GM18873 (cell line): Measurements from ENCODE around the gene SLC25A20.

Experiments used
- ATAC-seq: cut with Tn5 transposase; IDR thresholded peaks from one replicate; pipeline ENCODE4 v1.9.1; 2021; ENCODE audit warnings: mild to moderate bottlenecking, moderate library complexity, moderate number of reproducible peaks; ENCODE audit not compliant: unreplicated experiment, low FRiP score

SLC25A20 gene, protein sequence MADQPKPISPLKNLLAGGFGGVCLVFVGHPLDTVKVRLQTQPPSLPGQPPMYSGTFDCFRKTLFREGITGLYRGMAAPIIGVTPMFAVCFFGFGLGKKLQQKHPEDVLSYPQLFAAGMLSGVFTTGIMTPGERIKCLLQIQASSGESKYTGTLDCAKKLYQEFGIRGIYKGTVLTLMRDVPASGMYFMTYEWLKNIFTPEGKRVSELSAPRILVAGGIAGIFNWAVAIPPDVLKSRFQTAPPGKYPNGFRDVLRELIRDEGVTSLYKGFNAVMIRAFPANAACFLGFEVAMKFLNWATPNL

DNA sequence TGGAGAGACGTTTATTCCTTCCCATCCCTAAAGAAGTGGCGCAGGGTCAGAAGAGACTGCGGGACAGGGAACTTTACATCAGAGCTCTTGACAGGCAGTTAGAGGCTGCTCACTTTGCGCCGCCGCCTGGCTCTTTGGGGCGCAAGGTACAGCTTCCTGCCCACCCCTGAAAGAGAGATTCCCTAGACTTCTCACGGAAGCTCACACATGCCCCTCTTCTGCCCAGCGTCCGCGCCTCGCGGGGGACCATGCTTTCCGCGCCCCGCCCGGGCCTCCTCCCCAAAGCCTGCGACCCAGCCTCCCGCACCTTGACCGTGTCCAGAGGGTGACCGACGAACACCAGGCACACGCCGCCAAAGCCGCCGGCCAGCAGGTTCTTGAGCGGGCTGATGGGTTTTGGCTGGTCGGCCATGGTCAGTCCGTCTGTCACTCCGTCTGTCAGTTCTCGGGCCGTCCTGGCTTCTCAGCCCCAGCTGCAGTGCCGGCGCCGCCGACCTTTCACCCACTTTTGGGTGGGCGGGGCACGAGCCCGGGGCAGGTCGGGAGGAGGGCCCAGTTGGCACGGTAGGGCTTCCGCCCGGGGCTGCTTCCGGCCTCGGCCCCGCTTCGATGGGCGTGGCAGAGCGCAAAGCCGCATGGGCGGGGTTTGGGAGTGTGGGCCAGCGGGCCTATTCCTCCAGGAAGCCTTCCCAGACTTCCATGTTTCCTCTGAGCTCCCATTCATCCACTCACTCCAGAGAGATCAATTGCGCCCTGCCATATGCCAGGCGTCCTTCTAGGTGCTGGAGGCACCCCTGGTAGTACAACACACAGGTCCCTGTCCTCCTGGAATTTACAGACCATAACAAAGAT is at the start of gene SLC25A20:
Gene SLC25A20, minus strand, starts transcription at position 500 of the 852 bp plus-strand sequence. Its CDS starts 88 bp downstream, at position 412.
- ATAC-seq, result peak; percentile 64

GRCh38 chr3:48945891-48946549 is 47.3 kb upstream of the SLC25A20 start:
- no peak for ATAC-seq

- ATAC-seq, result no peak
Observed at GRCh38 chr3:48945432-48945831, 46.8 kb upstream of the SLC25A20 start.

GRCh38 chr3:48938689-48939088 is 40.0 kb upstream of the SLC25A20 start:
- no peak for ATAC-seq

GRCh38 chr3:48938156-48938555 is 39.5 kb upstream of the SLC25A20 start:
- no peak for ATAC-seq

DNA sequence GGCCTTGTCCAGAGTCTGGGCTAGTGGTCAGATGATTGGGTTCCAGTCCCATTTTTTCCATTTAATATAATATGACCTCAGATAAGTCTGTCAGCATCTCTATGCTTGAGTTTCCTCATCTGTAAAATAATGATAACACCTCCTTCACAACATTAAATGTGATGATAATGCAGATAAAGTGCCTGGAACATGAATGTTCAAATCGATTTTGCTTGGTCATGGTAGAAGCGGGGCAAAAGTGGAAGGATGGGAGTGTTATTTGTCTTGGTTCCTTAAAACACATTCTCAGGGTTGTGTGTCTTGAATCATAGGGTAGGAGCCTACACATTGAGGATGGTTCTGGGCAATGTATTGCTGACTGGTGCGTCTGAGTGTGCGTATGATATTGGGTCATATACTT is 36.8 kb upstream of the SLC25A20 start:
- ATAC-seq, result no peak

- no peak for ATAC-seq
Observed at GRCh38 chr3:48934333-48934991, 35.8 kb upstream of the SLC25A20 start.

DNA sequence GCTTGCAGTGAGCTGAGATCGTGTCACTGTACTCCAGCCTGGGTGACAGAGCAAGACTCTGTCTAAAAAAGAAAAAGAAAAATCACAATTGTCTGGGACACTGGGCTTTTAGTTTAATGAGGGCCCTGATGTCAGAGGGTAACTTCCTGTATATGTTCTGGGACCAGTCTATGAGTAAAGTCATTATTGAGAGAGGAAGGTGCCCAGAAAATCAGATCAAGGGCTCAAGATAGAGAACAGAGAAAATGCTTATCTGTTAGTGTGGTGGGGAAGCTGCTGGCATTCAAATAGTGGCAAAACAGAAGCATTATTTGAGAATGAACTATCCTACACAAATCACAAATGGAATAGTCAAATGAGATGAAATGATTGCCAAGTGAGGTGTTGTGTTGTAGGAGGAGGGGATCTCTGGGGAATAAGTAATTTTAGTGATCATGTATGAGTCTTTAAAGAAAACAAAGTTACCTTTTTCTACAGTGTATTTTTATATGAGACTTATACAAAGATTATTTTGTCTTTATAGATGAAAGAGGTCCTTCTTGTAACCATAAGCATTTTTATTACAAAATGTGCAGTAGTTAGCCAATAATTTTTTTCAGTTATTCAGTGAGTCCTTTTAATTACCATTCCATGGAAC is 33.4 kb upstream of the SLC25A20 start:
- no peak for ATAC-seq

DNA sequence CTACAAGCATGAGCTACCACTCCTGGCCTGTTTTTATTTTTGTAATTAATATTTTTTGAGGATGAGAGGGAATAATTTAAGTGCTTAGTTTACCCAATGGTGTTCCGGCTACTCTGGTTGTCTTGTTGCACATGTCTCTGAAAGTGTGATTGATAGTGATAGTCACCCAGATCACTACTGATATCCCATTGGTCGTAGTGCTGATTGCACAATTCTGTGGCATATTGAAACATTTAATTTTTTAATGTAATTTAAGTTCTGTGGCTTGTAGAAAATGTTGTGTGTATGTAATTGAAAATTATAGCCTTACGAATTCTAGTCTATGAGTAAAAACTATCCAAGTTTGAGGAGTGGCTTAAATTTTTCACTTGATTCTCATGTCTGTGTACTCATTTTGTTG is 31.9 kb upstream of the SLC25A20 start:
- no peak for ATAC-seq

GRCh38 chr3:48929358-48930035 is 30.8 kb upstream of the SLC25A20 start:
- ATAC-seq, result no peak

- ATAC-seq, result no peak
Observed at GRCh38 chr3:48928679-48929078, 30.0 kb upstream of the SLC25A20 start.

- no peak for ATAC-seq
Observed at GRCh38 chr3:48927928-48928327, 29.2 kb upstream of the SLC25A20 start.

DNA sequence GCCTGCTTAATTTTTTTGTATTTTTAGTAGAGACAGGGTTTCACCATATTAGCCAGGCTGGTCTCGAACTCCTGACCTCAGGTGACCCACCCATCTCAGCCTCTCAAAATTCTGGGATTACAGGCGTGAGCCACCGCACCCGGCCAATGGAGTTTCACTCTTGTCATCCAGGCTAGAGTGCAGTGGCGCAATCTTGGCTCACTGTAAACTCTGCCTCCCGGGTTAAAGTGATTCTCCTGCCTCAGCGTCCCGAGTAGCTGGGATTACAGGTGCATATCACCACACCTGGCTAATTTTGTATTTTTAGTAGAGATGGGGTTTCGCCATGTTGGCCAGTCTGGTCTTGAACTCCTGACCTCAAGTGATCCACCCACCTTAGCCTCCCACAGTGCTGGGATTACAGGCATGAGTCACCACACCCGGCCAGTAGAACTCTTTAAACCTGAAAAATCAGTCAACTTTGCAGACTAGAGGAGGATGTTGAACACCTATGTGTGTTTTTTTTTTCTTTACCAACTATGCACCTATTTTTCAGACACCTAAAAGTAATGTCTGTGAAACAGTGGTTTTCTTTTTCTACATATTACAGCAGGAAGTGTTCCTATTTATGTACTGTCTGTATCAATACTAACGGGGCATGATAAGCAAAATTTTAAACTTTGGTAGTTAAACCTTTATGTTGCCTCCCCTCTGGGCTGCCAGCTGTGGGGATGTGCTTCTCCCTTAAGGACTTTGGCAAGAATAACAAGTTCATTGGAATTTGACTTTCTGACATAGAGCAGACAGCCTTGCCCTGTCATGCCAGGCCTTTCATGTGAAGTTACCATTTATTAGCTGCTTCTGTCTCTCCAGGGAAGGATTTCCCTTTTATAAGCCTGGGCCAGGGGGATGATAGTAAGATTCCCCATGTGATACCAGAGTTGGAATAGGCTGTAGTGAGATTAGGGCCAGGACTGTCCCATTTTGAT is 28.0 kb upstream of the SLC25A20 start:
- no peak for ATAC-seq

DNA sequence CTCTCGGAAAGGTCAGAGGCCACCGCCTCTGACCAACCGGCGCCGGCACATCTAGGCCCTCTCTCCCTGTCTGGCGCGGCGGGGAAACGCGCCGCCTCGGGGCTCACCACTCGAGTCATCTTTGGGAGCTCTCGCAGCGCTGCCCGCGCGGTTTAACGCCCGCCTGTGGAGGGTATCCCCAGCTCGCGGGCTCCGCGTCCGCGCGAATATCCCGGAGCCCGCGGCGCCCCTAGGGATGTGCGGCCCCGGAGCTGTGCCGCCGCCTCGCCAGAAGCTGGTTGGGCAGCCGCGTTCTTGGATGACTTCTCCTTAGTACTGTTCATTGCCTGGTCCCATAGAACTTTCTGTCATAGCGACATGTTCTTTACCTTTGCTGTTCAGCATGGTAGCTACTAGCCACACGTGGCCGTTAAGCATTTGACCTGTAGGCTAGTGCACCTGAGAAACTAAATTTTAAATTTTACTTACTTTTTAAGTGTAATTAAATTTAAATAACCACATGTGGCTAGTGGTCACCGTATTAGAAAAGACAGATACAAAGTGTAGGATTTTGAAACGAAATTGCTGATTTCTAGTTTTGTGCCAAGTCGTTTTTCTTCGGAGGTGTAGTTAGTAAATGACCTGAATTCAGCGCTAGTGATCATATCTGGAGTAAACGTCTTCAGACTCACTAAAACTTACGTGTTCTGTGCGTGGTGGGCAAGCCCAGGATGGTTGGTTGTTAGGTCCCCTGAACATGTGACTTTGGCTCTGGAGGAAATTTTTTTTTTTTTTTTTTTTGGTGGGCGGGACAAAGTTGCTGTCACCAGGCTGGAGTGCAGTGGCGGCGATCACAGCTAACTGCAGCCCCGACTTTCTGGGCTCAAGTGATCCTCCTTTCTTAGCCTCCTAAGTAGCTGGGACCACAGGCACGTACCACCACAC is 20.8 kb upstream of the SLC25A20 start:
- ATAC-seq, result peak; percentile 7

- peak; percentile 70 for ATAC-seq
Observed at GRCh38 chr3:48918388-48919214, 19.9 kb upstream of the SLC25A20 start, which contains the start of gene ARIH2. Gene ARIH2 (plus strand): TSS chr3:48918842. CDS start chr3:48927559, 8,717 bp downstream.

GRCh38 chr3:48915296-48915695 is 16.6 kb upstream of the SLC25A20 start:
- no peak for ATAC-seq
